ENCODE data around the gene GYS2. TPM values are rescaled to one million over a fixed set of nuclear protein-coding genes. Genes with fewer than 3 reads are reported as not detected.

GYS2 gene
- total RNA-seq, 4 donors from 2014 or later, result not detected

DNA sequence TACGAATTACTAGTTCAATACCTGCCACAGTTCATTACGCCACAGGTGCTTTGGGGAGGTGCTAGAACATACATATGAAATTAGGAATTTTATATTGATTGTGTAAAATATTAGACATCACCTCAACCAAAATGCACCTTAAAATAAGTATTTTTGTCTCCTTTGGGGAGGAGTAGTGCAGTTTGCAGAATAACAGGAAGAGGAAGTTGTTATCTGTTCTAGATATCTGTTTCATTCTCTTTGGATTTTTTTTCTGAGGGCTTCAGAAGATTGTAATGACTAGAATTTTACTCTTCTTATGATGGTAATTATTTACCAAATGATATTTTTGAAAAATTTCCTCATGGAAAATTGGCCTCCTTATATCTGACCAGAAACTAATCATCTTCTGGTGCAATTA is 9.9 kb upstream of the GYS2 start:
- H3K4me1 ChIP-seq, result no peaks in the 10 kb centered on the region
- H3K36me3 ChIP-seq, result no peaks in the 10 kb centered on the region
- no peak for DNase-seq
- TF ChIP-seq, protein P1, sequence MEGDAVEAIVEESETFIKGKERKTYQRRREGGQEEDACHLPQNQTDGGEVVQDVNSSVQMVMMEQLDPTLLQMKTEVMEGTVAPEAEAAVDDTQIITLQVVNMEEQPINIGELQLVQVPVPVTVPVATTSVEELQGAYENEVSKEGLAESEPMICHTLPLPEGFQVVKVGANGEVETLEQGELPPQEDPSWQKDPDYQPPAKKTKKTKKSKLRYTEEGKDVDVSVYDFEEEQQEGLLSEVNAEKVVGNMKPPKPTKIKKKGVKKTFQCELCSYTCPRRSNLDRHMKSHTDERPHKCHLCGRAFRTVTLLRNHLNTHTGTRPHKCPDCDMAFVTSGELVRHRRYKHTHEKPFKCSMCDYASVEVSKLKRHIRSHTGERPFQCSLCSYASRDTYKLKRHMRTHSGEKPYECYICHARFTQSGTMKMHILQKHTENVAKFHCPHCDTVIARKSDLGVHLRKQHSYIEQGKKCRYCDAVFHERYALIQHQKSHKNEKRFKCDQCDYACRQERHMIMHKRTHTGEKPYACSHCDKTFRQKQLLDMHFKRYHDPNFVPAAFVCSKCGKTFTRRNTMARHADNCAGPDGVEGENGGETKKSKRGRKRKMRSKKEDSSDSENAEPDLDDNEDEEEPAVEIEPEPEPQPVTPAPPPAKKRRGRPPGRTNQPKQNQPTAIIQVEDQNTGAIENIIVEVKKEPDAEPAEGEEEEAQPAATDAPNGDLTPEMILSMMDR (IDR thresholded peaks at IDR 0.05), result no peak
- no peak for TF ChIP-seq POLR2A (IDR thresholded peaks at IDR 0.05)
- no peak overlapping the region for H3K4me3 ChIP-seq
- no peaks in the 10 kb centered on the region for H3K27me3 ChIP-seq
- no peaks in the 10 kb centered on the region for H3K9me3 ChIP-seq
- peak overlapping the region in 1 of 4 donors; percentile 7 for H3K27ac ChIP-seq

DNA sequence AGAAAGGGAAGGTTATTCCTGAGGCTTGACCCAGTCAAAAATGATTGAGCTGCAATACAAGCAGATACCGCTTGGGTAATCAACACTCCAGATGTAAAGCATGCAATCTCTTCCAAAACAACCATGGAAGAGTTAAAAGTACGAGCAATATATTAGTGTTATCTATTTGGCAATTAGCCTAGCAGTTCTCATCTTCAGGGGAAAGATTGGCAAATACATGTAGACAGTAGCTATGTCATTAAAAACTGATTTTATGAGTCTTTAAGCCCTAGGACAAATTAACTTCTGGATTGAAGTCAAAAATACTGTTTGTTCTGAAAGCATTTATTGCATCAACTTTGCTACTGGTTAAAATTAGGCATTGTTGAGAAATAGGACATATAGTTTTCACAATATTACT is 9.3 kb upstream of the GYS2 start:
- TF ChIP-seq POLR2A (IDR thresholded peaks at IDR 0.05), result no peak
- TF ChIP-seq, protein P1 (IDR thresholded peaks at IDR 0.05), result peak in 2 of 6 experiments; percentile 7 to 15
- H3K9me3 ChIP-seq, result no peaks in the 10 kb centered on the region
- H3K27me3 ChIP-seq, result no peaks in the 10 kb centered on the region
- no peaks in the 10 kb centered on the region for H3K4me1 ChIP-seq
- H3K4me3 ChIP-seq, result no peak overlapping the region
- H3K36me3 ChIP-seq, result no peaks in the 10 kb centered on the region
- no peak for DNase-seq
- H3K27ac ChIP-seq, result no peak overlapping the region

DNA sequence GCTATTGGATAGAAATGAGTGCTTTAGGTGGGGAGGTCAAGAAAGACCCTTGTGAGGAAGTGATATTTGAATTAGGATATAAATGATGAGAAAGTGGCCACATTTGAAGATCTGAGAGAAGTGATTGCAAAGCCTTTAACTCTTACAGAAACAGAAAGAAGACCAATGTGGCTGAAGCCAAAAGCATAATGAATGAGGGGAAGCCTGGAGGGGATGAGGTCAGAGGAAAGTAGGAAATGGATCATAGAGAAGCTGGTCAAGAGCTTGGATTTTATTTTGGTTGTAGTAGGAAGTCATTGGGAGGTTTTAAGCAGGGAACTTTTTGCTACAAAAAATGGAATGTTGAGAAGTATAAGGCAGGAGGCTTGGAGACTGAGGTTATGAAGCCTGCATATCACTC is 3.5 kb upstream of the GYS2 start:
- H3K4me1 ChIP-seq, result no peaks in the 10 kb centered on the region
- H3K36me3 ChIP-seq, result no peaks in the 10 kb centered on the region
- TF ChIP-seq, protein P1 (IDR thresholded peaks at IDR 0.05), result no peak
- TF ChIP-seq POLR2A (IDR thresholded peaks at IDR 0.05), result no peak
- H3K27me3 ChIP-seq, result no peaks in the 10 kb centered on the region
- H3K27ac ChIP-seq, result no peak overlapping the region
- no peak for DNase-seq
- no peak overlapping the region for H3K4me3 ChIP-seq
- no peaks in the 10 kb centered on the region for H3K9me3 ChIP-seq

DNA sequence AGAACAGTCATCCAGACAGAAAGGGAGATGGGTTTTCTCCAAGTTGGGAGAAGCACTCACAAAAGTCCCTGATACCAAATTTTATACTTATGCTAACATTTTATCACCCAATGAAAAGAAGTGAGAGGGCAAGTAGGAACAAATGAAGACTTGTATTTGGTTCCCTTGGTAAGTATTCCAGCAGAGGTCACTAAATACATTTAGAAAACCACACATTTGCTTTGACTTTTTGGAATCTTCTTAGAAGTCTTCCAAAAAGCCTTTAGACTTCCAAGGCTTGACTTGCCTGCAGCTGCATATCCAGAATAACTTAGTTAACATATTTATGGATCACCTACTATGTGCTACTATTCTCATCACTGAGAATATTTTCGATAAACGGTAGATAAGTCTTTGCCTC is 3.1 kb upstream of the GYS2 start:
- TF ChIP-seq POLR2A (IDR thresholded peaks at IDR 0.05), result no peak
- TF ChIP-seq, protein P1 (IDR thresholded peaks at IDR 0.05), result peak in 3 of 6 experiments; percentile 23 to 31 (median 29)
- Histone ChIP-seq H3K4me1 (no peaks in the 10 kb centered on the region), H3K4me3 (no peak overlapping the region), H3K27me3 (no peaks in the 10 kb centered on the region), H3K9me3 (no peaks in the 10 kb centered on the region), H3K27ac (no peak overlapping the region), H3K36me3 (no peaks in the 10 kb centered on the region)
- no peak for DNase-seq

DNA sequence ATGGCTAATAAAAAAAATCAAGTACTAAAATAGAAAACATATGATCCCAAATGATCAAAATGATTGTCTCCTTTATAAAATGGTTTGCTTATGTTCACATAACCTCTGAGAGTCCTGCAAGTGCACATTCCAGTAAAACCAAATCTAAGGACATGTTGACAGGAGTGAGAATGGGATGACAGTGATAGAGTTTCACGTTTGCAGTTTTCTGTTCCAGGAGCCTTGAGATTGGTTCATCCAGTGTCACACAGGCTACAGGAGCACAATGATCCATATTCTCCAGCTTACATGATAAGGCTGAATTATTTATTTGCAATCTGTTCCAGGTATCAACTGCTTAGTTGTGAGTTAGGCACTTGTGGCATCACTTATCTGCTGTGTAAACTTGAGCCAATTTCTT is 1.5 kb upstream of the GYS2 start:
- no peak overlapping the region for H3K27ac ChIP-seq
- TF ChIP-seq, protein P1 (IDR thresholded peaks at IDR 0.05), result no peak
- no peak for TF ChIP-seq POLR2A (IDR thresholded peaks at IDR 0.05)
- no peaks in the 10 kb centered on the region for H3K27me3 ChIP-seq
- no peak for DNase-seq
- H3K4me3 ChIP-seq, result no peak overlapping the region
- H3K9me3 ChIP-seq, result no peaks in the 10 kb centered on the region
- no peaks in the 10 kb centered on the region for H3K4me1 ChIP-seq
- no peaks in the 10 kb centered on the region for H3K36me3 ChIP-seq

DNA sequence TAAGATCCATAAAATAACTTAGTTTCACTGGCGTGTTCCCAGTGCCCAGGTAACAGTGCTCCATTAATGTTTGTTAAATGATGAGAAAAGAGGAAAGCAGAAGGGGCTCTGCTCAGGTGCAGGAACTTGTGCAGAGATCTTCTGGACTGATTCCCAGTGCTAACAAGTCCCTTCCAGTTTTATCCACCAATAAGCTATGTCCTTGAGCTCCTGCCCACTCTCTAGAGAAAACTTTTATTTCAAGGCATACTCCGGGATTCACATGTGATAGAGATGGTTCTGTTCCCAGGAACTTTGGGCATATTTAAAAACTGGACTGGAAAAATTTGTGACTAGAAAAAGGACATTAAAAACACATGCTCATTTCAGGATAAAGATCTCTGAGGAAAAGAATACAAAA is 1.9 kb downstream of the GYS2 start:
- no peaks in the 10 kb centered on the region for H3K9me3 ChIP-seq
- H3K4me3 ChIP-seq, result no peak overlapping the region
- no peaks in the 10 kb centered on the region for H3K36me3 ChIP-seq
- H3K27me3 ChIP-seq, result no peaks in the 10 kb centered on the region
- H3K4me1 ChIP-seq, result no peaks in the 10 kb centered on the region
- no peak for DNase-seq
- H3K27ac ChIP-seq, result no peak overlapping the region
- no peak for TF ChIP-seq POLR2A (IDR thresholded peaks at IDR 0.05)
- TF ChIP-seq, protein P1 (IDR thresholded peaks at IDR 0.05), result no peak
